ENCODE results near the gene PHF21A.

- no peak for TF ChIP-seq CTCF (conservative IDR thresholded peaks at IDR 0.05; ENCODE audit: low read length)
- TF ChIP-seq EZH2phosphoT487 (IDR thresholded peaks at IDR 0.05; ENCODE audit: borderline replicate concordance): no peak
These were observed 180.0 kb downstream of the PHF21A start for GRCh38 chr11:45941285-45941684.
